Trophoblast cell (in vitro differentiated cells and primary cell): ENCODE results near the gene RNU2-63P.
A peak's percentile ranks its signal among the peaks of the same experiment; 100 is the strongest.

ENCODE experiments used
- DNase-seq, 2 donors: peaks; one replicate each; pipeline ENCODE4 v3.0.0-alpha.2; 2016
- H2AFZ ChIP-seq: 2 replicates; pipeline ENCODE4 v1.6.1; 2013; ENCODE audit warnings: low read length, moderate library complexity, mild to moderate bottlenecking; ENCODE audit not compliant: insufficient read depth, poor library complexity
- H2AK5ac ChIP-seq: 2 replicates; pipeline ENCODE4 v1.6.1; 2013; ENCODE audit warnings: mild to moderate bottlenecking, low read length
- H2BK120ac ChIP-seq: 2 replicates; pipeline ENCODE4 v1.6.1; 2013; ENCODE audit warnings: low read length, mild to moderate bottlenecking, moderate library complexity; ENCODE audit not compliant: insufficient read depth, poor library complexity
- H2BK12ac ChIP-seq: 2 replicates; pipeline ENCODE4 v1.6.1; 2013; ENCODE audit warnings: mild to moderate bottlenecking, low read length, moderate library complexity
- H2BK5ac ChIP-seq: 2 replicates; pipeline ENCODE4 v1.6.1; 2013; ENCODE audit warnings: low read length, low read depth, moderate library complexity, mild to moderate bottlenecking; ENCODE audit not compliant: poor library complexity
- H3K14ac ChIP-seq: 2 replicates; pipeline ENCODE4 v1.6.1; 2013; ENCODE audit warnings: mild to moderate bottlenecking, low read length
- H3K18ac ChIP-seq: 2 replicates; pipeline ENCODE4 v1.6.1; 2013; ENCODE audit warnings: mild to moderate bottlenecking, low read length
- H3K23ac ChIP-seq: 2 replicates; pipeline ENCODE4 v1.6.1; 2013; ENCODE audit warnings: low read length
- H3K27ac ChIP-seq: 2 replicates; pipeline ENCODE4 v1.5.1; 2013; ENCODE audit warnings: low read depth, mild to moderate bottlenecking, inconsistent platforms, low read length, moderate library complexity
- H3K27me3 ChIP-seq: 2 replicates; pipeline ENCODE4 v1.6.1; 2013; ENCODE audit warnings: inconsistent platforms, mild to moderate bottlenecking, low read length, moderate library complexity; ENCODE audit not compliant: insufficient read depth
- H3K36me3 ChIP-seq, 2 experiments: 1 replicate in 1 of 2; 2 replicates in 1 of 2; pipeline ENCODE4 v1.6.1; 2013; ENCODE audit warnings: low read length in 2 of 2, mild to moderate bottlenecking in 2 of 2, moderate library complexity in 1 of 2; ENCODE audit not compliant: insufficient read depth in 2 of 2, control insufficient read depth in 1 of 2
- H3K4ac ChIP-seq: 2 replicates; pipeline ENCODE4 v1.6.1; 2013; ENCODE audit warnings: low read depth, mild to moderate bottlenecking, low read length, moderate library complexity
- H3K4me1 ChIP-seq, 2 experiments: 1 replicate in 1 of 2; 2 replicates in 1 of 2; pipeline ENCODE4 v1.6.1; 2013; ENCODE audit warnings: low read length in 2 of 2, mild to moderate bottlenecking in 2 of 2, moderate library complexity in 1 of 2; ENCODE audit not compliant: insufficient read depth in 2 of 2, control insufficient read depth in 1 of 2
- H3K4me2 ChIP-seq: 2 replicates; pipeline ENCODE4 v1.6.1; 2013; ENCODE audit warnings: inconsistent platforms, mild to moderate bottlenecking, low read length, moderate library complexity
- H3K4me3 ChIP-seq: 2 replicates; pipeline ENCODE4 v1.5.1; 2013; ENCODE audit warnings: mild to moderate bottlenecking, low read depth, low read length, inconsistent platforms
- H3K79me1 ChIP-seq: one replicate; pipeline ENCODE4 v1.6.1; 2013; ENCODE audit warnings: low read length
- H3K79me2 ChIP-seq: 2 replicates; pipeline ENCODE4 v1.6.1; 2013; ENCODE audit warnings: low read length, mild to moderate bottlenecking; ENCODE audit not compliant: control insufficient read depth, insufficient read depth, poor library complexity
- H3K9ac ChIP-seq: 2 replicates; pipeline ENCODE4 v1.6.1; 2013; ENCODE audit warnings: mild to moderate bottlenecking, low read length
- H3K9me3 ChIP-seq: 2 replicates; pipeline ENCODE4 v1.6.1; 2013; ENCODE audit warnings: low read depth, mild to moderate bottlenecking, control low read depth, inconsistent platforms, low read length; ENCODE audit not compliant: insufficient read depth
- H4K12ac ChIP-seq: 2 replicates; pipeline ENCODE4 v1.6.1; 2013; ENCODE audit warnings: low read depth, mild to moderate bottlenecking, low read length, moderate library complexity
- H4K8ac ChIP-seq: 2 replicates; pipeline ENCODE4 v1.6.1; 2013; ENCODE audit warnings: low read depth, mild to moderate bottlenecking, low read length, moderate library complexity
- H4K91ac ChIP-seq: one replicate; pipeline ENCODE4 v1.6.1; 2013; ENCODE audit warnings: low read depth, mild to moderate bottlenecking, low read length, moderate library complexity
- WGBS: extraction: QIAGEN DNeasy Blood & Tissue Kit; methylation state at CpG from one replicate; pipeline ENCODE4 v1.1.7; 2013; ENCODE audit warnings: missing lambda C conversion rate; ENCODE audit not compliant: insufficient read length, insufficient coverage; ENCODE audit errors: extremely low coverage; 5-methylcytosine and 5-hydroxymethylcytosine counted together

Gene RNU2-63P

GRCh38 chr2:88058191-88058590, 41.8 kb upstream of the RNU2-63P start:
- Histone ChIP-seq H2BK12ac (no peak overlapping the region), H3K14ac (no peak overlapping the region), H3K4me2 (no peak overlapping the region), H3K9me3 (no peaks in the 10 kb centered on the region), H3K4me1 (peaks cover 12 to 13% of the 10 kb centered on the region in 2 experiments), H2BK120ac (no peak overlapping the region), H2BK5ac (no peak overlapping the region), H4K12ac (no peak overlapping the region), H3K9ac (no peak overlapping the region), H4K8ac (no peak overlapping the region), H2AK5ac (no peak overlapping the region), H3K18ac (no peak overlapping the region), H3K4me3 (no peak overlapping the region), H3K79me1 (peaks cover 9% of the 10 kb centered on the region), H3K36me3 (no peaks in the 10 kb centered on the region), H3K27ac (no peak overlapping the region), H3K27me3 (no peaks in the 10 kb centered on the region), H4K91ac (no peak overlapping the region), H3K4ac (no peak overlapping the region), H3K23ac (no peak overlapping the region), H2AFZ (no peak overlapping the region), H3K79me2 (peaks cover 11% of the 10 kb centered on the region)
- no peak for DNase-seq
- no CpG with 5 or more reads among the region's 5 CpGs for WGBS

GRCh38 chr2:88057437-88057844, 41.1 kb upstream of the RNU2-63P start:
- Histone ChIP-seq H2AFZ (no peak overlapping the region), H3K4me3 (no peak overlapping the region), H3K23ac (no peak overlapping the region), H3K4ac (no peak overlapping the region), H3K9me3 (no peaks in the 10 kb centered on the region), H3K36me3 (no peaks in the 10 kb centered on the region), H4K8ac (no peak overlapping the region), H4K12ac (no peak overlapping the region), H3K4me1 (peaks cover 12 to 13% of the 10 kb centered on the region in 2 experiments), H3K27me3 (no peaks in the 10 kb centered on the region), H2AK5ac (no peak overlapping the region), H2BK120ac (no peak overlapping the region), H3K4me2 (no peak overlapping the region), H3K79me1 (peaks cover 9% of the 10 kb centered on the region), H2BK5ac (no peak overlapping the region), H3K9ac (no peak overlapping the region), H3K14ac (no peak overlapping the region), H4K91ac (no peak overlapping the region), H3K79me2 (peaks cover 11% of the 10 kb centered on the region), H3K27ac (no peak overlapping the region), H2BK12ac (no peak overlapping the region), H3K18ac (no peak overlapping the region)
- DNase-seq, result no peak
- WGBS, result no CpG with 5 or more reads among the region's 4 CpGs

GRCh38 chr2:88055371-88056128, 39.2 kb upstream of the RNU2-63P start, which contains the start of gene KRCC1:
TSS of gene KRCC1 (minus strand) at chr2:88055783. CDS start at chr2:88028563, 27,220 bp downstream.
- no peaks in the 10 kb centered on the region for H3K36me3 ChIP-seq
- H2AFZ ChIP-seq, result peak within 1 kb of the TSS; percentile 77
- no peak within 1 kb of the TSS for H3K23ac ChIP-seq
- peak within 1 kb of the TSS; percentile 85 for H3K4me3 ChIP-seq
- peak; percentile 98 to 99 for DNase-seq
- peak within 1 kb of the TSS; percentile 96 for H4K8ac ChIP-seq
- peaks cover 9% of the 10 kb centered on the region for H3K79me1 ChIP-seq
- peak within 1 kb of the TSS; percentile 97 for H4K91ac ChIP-seq
- H3K9me3 ChIP-seq, result no peaks in the 10 kb centered on the region
- H2BK12ac ChIP-seq, result no peak within 1 kb of the TSS
- peak within 1 kb of the TSS; percentile 77 for H2AK5ac ChIP-seq
- H4K12ac ChIP-seq, result peak within 1 kb of the TSS; percentile 92
- H2BK120ac ChIP-seq, result peak within 1 kb of the TSS; percentile 89
- WGBS, result no CpG with 5 or more reads among the region's 77 CpGs
- peak within 1 kb of the TSS; percentile 67 for H2BK5ac ChIP-seq
- H3K4me2 ChIP-seq, result peak within 1 kb of the TSS; percentile 71
- H3K18ac ChIP-seq, result peak within 1 kb of the TSS; percentile 99
- peak within 1 kb of the TSS; percentile 98 for H3K14ac ChIP-seq
- peak within 1 kb of the TSS; percentile 99 for H3K9ac ChIP-seq
- H3K27me3 ChIP-seq, result no peaks in the 10 kb centered on the region
- peak within 1 kb of the TSS; percentile 98 for H3K4ac ChIP-seq
- peaks cover 12 to 13% of the 10 kb centered on the region in 2 experiments for H3K4me1 ChIP-seq
- peak within 1 kb of the TSS; percentile 65 for H3K27ac ChIP-seq
- H3K79me2 ChIP-seq, result peaks cover 11% of the 10 kb centered on the region

GRCh38 chr2:88054782-88055370, 38.5 kb upstream of the RNU2-63P start:
- DNase-seq, result peak; percentile 31 to 57
- H3K27ac ChIP-seq, result peak overlapping the region; percentile 65
- H2AK5ac ChIP-seq, result peak overlapping the region; percentile 77
- no peaks in the 10 kb centered on the region for H3K9me3 ChIP-seq
- peaks cover 11% of the 10 kb centered on the region for H3K79me2 ChIP-seq
- peak overlapping the region; percentile 71 for H3K4me2 ChIP-seq
- peak overlapping the region; percentile 85 for H3K4me3 ChIP-seq
- no peaks in the 10 kb centered on the region for H3K36me3 ChIP-seq
- H3K4ac ChIP-seq, result peak overlapping the region; percentile 98
- peak overlapping the region; percentile 99 for H3K18ac ChIP-seq
- H4K8ac ChIP-seq, result peak overlapping the region; percentile 96
- no peaks in the 10 kb centered on the region for H3K27me3 ChIP-seq
- H3K9ac ChIP-seq, result peak overlapping the region; percentile 99
- peak overlapping the region; percentile 89 for H2BK120ac ChIP-seq
- H3K4me1 ChIP-seq, result peaks cover 12 to 13% of the 10 kb centered on the region in 2 experiments
- no CpG with 5 or more reads among the region's 25 CpGs for WGBS
- peak overlapping the region; percentile 97 for H4K91ac ChIP-seq
- peak overlapping the region; percentile 98 for H3K14ac ChIP-seq
- H3K79me1 ChIP-seq, result peaks cover 9% of the 10 kb centered on the region
- no peak overlapping the region for H2BK12ac ChIP-seq
- H4K12ac ChIP-seq, result peak overlapping the region; percentile 92
- H2AFZ ChIP-seq, result peak overlapping the region; percentile 77
- H2BK5ac ChIP-seq, result peak overlapping the region; percentile 67
- H3K23ac ChIP-seq, result no peak overlapping the region
